Activated CD8-positive, alpha-beta memory T cell treated with anti-CD3 and anti-CD28 coated beads, Interleukin-2, amount 10 ng/mL, durations not matched to agents 7 days and 5 days (primary cell): ENCODE data around the gene GPR4. TPM values are rescaled to one million over a fixed set of nuclear protein-coding genes. Genes with fewer than 3 reads are reported as not detected.
"Not testable (repeated sequence)": the region's sequence is repeated elsewhere in the genome, so short reads cannot be mapped to it uniquely, and the experiment has no call there.

Source experiments
- ATAC-seq: fragments of 150-1000 bp; cut with Tn5 transposase; one replicate; pipeline ENCODE4 v1.10.0; 2021; ENCODE audit warnings: moderate library complexity
- CTCF ChIA-PET: fragments of 350-600 bp; sonication (Branson Sonifier 250); formaldehyde crosslinking; loops from one replicate; lab custom pipeline; 2021; ENCODE audit warnings: antibody characterized with exemption; lab: Charles Lee
- DNase-seq: peaks from one replicate; pipeline ENCODE4 v3.0.0-alpha.2; 2020
- H3K27ac Mint-ChIP-seq: one replicate; pipeline ENCODE4 v1.8.0; 2021; ENCODE audit warnings: mild to moderate bottlenecking, mixed read lengths
- H3K27me3 Mint-ChIP-seq: one replicate; pipeline ENCODE4 v1.8.0; 2021; ENCODE audit warnings: mixed read lengths
- H3K36me3 Mint-ChIP-seq: one replicate; pipeline ENCODE4 v1.8.0; 2021; ENCODE audit warnings: mild to moderate bottlenecking, mixed read lengths
- H3K4me1 Mint-ChIP-seq: one replicate; pipeline ENCODE4 v1.8.0; 2021; ENCODE audit warnings: mixed read lengths
- H3K4me3 Mint-ChIP-seq: one replicate; pipeline ENCODE4 v1.8.0; 2021; ENCODE audit warnings: mild to moderate bottlenecking, moderate library complexity, mixed read lengths
- H3K9me3 Mint-ChIP-seq: one replicate; pipeline ENCODE4 v1.8.0; 2022; ENCODE audit warnings: low read depth, mixed read lengths
- total RNA-seq, 2 experiments: library from RNA; stranded (reverse); gene quantifications; one replicate each; pipeline ENCODE4 v1.2.3, GENCODE V29; 2021

GPR4 gene
- total RNA-seq, 2 experiments from 2014 or later: not detected

DNA sequence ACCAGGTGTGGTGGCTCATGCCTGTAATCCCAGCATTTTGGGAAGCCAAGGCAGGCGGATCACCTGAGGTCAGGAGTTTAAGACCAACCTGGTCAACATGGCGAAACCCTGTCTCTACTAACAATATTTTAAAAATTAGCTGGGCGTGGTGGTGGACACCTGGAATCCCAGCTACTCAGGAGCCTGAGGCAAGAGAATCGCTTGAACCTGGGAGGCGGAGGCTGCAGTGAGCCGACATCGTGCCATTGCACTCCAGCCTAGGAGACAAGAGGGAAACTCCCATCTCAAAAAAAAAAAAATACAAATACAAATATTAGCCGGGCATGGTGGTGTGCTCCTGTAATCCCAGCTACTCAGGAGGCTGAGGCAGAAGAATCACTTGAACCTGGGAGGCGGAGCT is 13.0 kb upstream of the GPR4 start:
- not testable (repeated sequence) for ATAC-seq, H3K4me3 Mint-ChIP-seq, H3K27me3 Mint-ChIP-seq, DNase-seq, H3K9me3 Mint-ChIP-seq
- peak overlapping the region; percentile 94 for H3K27ac Mint-ChIP-seq
- peaks cover 54% of the 10 kb centered on the region for H3K36me3 Mint-ChIP-seq
- H3K4me1 Mint-ChIP-seq: peaks cover 29% of the 10 kb centered on the region
- CTCF ChIA-PET: interaction anchor here (1.1 to 7.6 kb wide), 7 partner anchors 10 to 31 kb away, joined by 3 to 71 read pairs (median 4); partner anchors contain the start of gene EML2

- DNase-seq (peak; percentile 73), ATAC-seq (peak; percentile 93)
- Mint-ChIP-seq H3K4me1 (peaks cover 29% of the 10 kb centered on the region), H3K4me3 (peak overlapping the region; percentile 11), H3K9me3 (peaks cover 4% of the 10 kb centered on the region), H3K36me3 (peaks cover 56% of the 10 kb centered on the region), H3K27ac (peak overlapping the region; percentile 94), H3K27me3 (no peaks in the 10 kb centered on the region)
- CTCF ChIA-PET: interaction anchor here (0.7 to 7.6 kb wide), 14 partner anchors 10 to 133 kb away, joined by 3 to 71 read pairs (median 3); partner anchors contain the start of genes EML2 and QPCTL
These were observed 12.1 kb upstream of the GPR4 start for GRCh38 chr19:45613926-45614725.

- Mint-ChIP-seq H3K27ac (no peak overlapping the region), H3K27me3 (no peaks in the 10 kb centered on the region), H3K36me3 (peaks cover 40% of the 10 kb centered on the region), H3K4me3 (no peak overlapping the region), H3K4me1 (peaks cover 17% of the 10 kb centered on the region), H3K9me3 (peaks cover 8% of the 10 kb centered on the region)
- CTCF ChIA-PET: interaction anchor here (5.7 kb wide), 1 partner anchor 33 kb away, joined by 50 read pairs; no protein-coding TSS in a partner anchor
- no peak for ATAC-seq
- DNase-seq: no peak
These were observed 6.9 kb upstream of the GPR4 start for GRCh38 chr19:45608948-45609347.

DNA sequence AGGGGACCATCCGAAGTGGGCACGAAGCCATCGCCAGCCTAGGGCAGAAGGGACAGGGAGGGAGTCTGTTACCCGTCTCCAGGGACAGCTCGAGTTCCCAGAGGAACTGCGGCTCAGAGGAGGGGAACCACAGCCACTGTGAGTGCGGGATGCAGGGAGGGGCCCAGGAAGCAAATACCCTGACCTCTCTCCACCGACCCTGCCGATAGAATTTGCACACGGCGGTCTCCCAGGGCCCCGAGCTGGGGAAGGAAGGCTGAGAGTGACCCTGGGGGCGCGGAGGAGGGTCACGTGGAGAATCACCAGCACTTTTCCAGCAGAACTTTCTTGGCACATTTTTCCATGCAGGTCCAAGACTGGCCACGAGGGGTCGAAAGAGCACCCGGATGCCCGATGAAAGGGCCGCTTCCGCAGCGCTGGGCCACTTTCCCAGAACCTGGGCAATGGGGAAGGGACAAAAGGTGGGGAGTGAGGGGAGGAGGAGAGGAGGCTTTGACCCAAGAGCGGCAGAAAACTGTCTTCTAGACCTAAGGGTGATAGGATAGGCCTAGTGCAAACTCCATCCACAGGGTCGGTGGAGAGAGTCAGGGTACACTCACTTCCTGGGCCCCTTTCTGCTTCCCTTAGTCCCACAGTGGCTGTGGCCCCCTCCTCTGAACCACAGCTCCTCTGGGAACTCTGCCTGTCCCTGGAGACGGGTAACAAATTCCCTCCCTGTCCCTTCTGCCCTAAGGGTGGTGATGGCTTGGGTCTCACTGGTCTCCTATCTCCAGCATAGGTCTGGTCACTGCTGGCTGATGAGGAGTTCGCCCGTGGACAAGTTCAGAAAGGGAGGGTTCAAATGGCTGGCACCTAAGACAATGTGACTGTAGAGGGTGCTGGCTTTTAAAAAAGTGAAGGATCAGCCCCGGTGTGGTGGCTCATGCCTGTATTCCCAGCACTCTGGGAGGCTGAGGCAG is 5.3 kb upstream of the GPR4 start:
- DNase-seq (peak; percentile 57), ATAC-seq (peak; percentile 47)
- CTCF ChIA-PET: interaction anchor here (1.4 to 5.7 kb wide), 3 partner anchors 9 to 35 kb away, joined by 3 to 50 read pairs (median 7); no protein-coding TSS in a partner anchor
- peaks cover 29% of the 10 kb centered on the region for H3K36me3 Mint-ChIP-seq
- peak overlapping the region; percentile 87 for H3K27ac Mint-ChIP-seq
- H3K4me3 Mint-ChIP-seq: no peak overlapping the region
- peaks cover 12% of the 10 kb centered on the region for H3K27me3 Mint-ChIP-seq
- H3K9me3 Mint-ChIP-seq: peaks cover 8% of the 10 kb centered on the region
- H3K4me1 Mint-ChIP-seq: peaks cover 13% of the 10 kb centered on the region

GRCh38 chr19:45601115-45601514 is 897 bp downstream of the GPR4 start:
- CTCF ChIA-PET: interaction anchor here (0.7 to 2.2 kb wide), 2 partner anchors 10 to 41 kb away, joined by 3 to 8 read pairs; no protein-coding TSS in a partner anchor
- H3K4me3 Mint-ChIP-seq: no peak overlapping the region
- no peak overlapping the region for H3K27ac Mint-ChIP-seq
- ATAC-seq: no peak
- peaks cover 5% of the 10 kb centered on the region for H3K36me3 Mint-ChIP-seq
- H3K27me3 Mint-ChIP-seq: peaks cover 72% of the 10 kb centered on the region
- no peak for DNase-seq
- no peaks in the 10 kb centered on the region for H3K9me3 Mint-ChIP-seq
- H3K4me1 Mint-ChIP-seq: peaks cover 29% of the 10 kb centered on the region

GRCh38 chr19:45600340-45600885 is 1.6 kb downstream of the GPR4 start:
- H3K27ac Mint-ChIP-seq: no peak overlapping the region
- CTCF ChIA-PET: interaction anchor here (0.7 to 2.2 kb wide), 2 partner anchors 9 to 41 kb away, joined by 3 to 8 read pairs; no protein-coding TSS in a partner anchor
- ATAC-seq: no peak
- peaks cover 5% of the 10 kb centered on the region for H3K36me3 Mint-ChIP-seq
- H3K4me3 Mint-ChIP-seq: no peak overlapping the region
- peaks cover 79% of the 10 kb centered on the region for H3K27me3 Mint-ChIP-seq
- no peaks in the 10 kb centered on the region for H3K9me3 Mint-ChIP-seq
- H3K4me1 Mint-ChIP-seq: peaks cover 29% of the 10 kb centered on the region
- no peak for DNase-seq

- Mint-ChIP-seq H3K9me3 (no peaks in the 10 kb centered on the region), H3K4me1 (peaks cover 29% of the 10 kb centered on the region), H3K36me3 (peaks cover 5% of the 10 kb centered on the region), H3K27me3 (peaks cover 81% of the 10 kb centered on the region), H3K27ac (no peak overlapping the region), H3K4me3 (no peak overlapping the region)
- DNase-seq: no peak
- CTCF ChIA-PET: interaction anchor here (1.0 to 1.6 kb wide), 4 partner anchors 11 to 170 kb away, joined by 3 to 10 read pairs (median 3); partner anchors contain the start of gene SIX5
- ATAC-seq: no peak
These were observed 2.7 kb downstream of the GPR4 start for GRCh38 chr19:45599286-45599685.

DNA sequence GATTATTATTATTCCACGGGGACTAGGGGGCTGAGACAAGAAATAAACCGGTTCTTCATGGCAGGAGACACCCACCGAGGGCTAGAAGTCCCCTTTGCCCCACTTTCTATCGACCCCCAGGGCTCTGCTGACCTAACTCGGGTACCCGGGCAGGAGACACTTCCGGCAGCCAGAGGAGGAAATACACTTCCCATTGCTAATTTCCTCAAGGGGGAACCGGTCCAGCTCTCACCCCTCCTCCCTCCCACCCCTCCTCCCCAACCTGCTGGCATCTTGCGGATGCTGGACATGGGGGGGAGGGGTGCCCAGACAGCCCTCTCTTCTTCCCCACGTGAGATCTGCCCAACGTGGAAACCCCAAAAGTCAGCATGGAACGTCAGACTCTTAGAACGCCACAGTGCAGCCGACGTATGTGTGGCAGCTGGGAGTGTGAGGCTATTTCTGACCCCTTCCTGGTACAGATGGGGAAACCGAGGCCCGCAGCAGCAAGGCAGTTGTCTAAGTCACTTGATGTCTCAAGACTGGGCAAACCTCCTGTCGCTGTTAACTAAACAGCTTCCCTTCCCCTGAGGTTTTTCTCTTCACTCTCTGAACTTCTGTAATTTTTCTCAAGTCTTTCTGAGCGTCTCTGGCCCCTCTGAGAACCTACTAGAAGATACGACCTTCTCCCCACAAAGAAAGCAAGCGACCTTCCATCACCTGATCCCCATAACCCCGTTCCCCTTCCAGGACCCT is 3.6 kb downstream of the GPR4 start:
- peaks cover 5% of the 10 kb centered on the region for H3K36me3 Mint-ChIP-seq
- CTCF ChIA-PET: interaction anchor here (1.0 to 1.7 kb wide), 5 partner anchors 8 to 171 kb away, joined by 3 to 10 read pairs (median 3); partner anchors contain the start of gene SIX5
- H3K27ac Mint-ChIP-seq: no peak overlapping the region
- H3K9me3 Mint-ChIP-seq: no peaks in the 10 kb centered on the region
- H3K4me3 Mint-ChIP-seq: peak overlapping the region; percentile 48
- peaks cover 80% of the 10 kb centered on the region for H3K27me3 Mint-ChIP-seq
- ATAC-seq: no peak
- peaks cover 29% of the 10 kb centered on the region for H3K4me1 Mint-ChIP-seq
- DNase-seq: no peak

DNA sequence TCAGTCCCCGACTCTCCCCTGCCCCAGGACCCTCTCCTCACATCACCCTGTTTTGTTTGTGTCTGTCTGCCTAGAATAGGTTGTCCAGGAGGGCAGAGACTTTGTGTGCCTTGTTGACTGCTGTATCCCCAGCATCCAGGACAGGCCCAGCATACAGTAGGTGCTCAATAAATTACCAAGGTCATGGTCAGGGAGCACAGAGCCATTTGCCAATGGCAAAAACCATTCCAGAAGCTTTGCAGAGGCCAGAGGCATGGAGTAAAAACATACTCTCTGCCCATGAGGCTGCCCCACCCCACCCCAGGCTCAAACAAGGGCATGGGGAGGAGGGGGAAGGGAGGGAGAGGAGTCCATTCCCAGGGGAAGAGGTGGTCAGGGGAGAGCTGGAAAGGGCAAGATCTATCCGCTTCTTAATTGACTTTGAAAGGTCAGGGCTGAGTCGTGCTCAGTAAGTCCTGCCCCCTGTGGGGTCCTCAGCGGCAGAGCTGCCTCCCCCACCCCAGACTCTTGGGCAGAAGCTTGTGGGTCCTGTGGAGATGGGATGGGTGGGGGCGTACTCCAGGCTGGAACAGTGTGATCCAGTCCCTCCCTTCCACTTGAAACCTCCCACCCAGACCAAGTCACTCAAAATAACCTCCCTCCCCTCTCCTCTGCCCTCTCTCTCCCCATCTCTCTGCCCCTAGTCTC is 4.4 kb downstream of the GPR4 start:
- Mint-ChIP-seq H3K4me1 (peaks cover 30% of the 10 kb centered on the region), H3K4me3 (no peak overlapping the region), H3K27ac (no peak overlapping the region), H3K36me3 (peaks cover 5% of the 10 kb centered on the region), H3K27me3 (peaks cover 73% of the 10 kb centered on the region), H3K9me3 (no peaks in the 10 kb centered on the region)
- CTCF ChIA-PET: interaction anchor here (1.6 to 1.9 kb wide), 3 partner anchors 9 to 45 kb away, joined by 7 to 10 read pairs (median 8); no protein-coding TSS in a partner anchor
- DNase-seq: no peak
- ATAC-seq: no peak

GRCh38 chr19:45595814-45596213 is 6.2 kb downstream of the GPR4 start:
- CTCF ChIA-PET: interaction anchor here (1.2 to 1.9 kb wide), 2 partner anchors 43 to 47 kb away, joined by 4 to 8 read pairs; partner anchors contain the start of gene EML2
- H3K27ac Mint-ChIP-seq: no peak overlapping the region
- ATAC-seq: no peak
- peaks cover 73% of the 10 kb centered on the region for H3K27me3 Mint-ChIP-seq
- H3K36me3 Mint-ChIP-seq: no peaks in the 10 kb centered on the region
- DNase-seq: no peak
- peaks cover 34% of the 10 kb centered on the region for H3K4me1 Mint-ChIP-seq
- H3K4me3 Mint-ChIP-seq: no peak overlapping the region
- no peaks in the 10 kb centered on the region for H3K9me3 Mint-ChIP-seq

DNA sequence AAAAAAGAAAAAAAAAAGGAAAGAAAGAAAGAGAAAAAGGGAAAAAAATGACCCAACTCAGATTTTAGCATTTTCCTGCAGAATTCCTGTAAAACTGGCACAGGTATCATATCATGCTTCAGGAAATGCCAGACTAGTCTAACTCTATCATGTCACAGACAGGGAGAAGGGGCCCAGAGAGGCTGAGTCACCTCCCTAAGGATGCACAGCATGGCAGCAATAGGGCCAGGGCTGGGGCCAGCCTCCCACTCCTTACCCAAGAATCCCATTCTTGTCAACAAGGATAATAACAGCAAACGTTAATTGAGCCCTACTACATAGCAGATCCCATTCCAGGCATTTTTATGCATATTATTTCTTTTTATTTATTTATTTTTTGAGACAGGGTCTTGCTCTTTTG is 8.5 kb downstream of the GPR4 start:
- ATAC-seq (no peak), DNase-seq (no peak)
- H3K9me3 Mint-ChIP-seq: no peaks in the 10 kb centered on the region
- no peaks in the 10 kb centered on the region for H3K36me3 Mint-ChIP-seq
- CTCF ChIA-PET: interaction anchor here (0.6 to 0.9 kb wide), 3 partner anchors 14 to 145 kb away, joined by 3 to 5 read pairs (median 3); no protein-coding TSS in a partner anchor
- no peak overlapping the region for H3K27ac Mint-ChIP-seq
- H3K27me3 Mint-ChIP-seq: peaks cover 64% of the 10 kb centered on the region
- H3K4me1 Mint-ChIP-seq: peaks cover 22% of the 10 kb centered on the region
- H3K4me3 Mint-ChIP-seq: no peak overlapping the region
